ENCODE results near the gene COG5.
A peak's percentile ranks its signal among the peaks of the same experiment; 100 is the strongest.

COG5 gene

GRCh38 chr7:107495516-107495915, 68.2 kb downstream of the COG5 start:
- H3K9me3 ChIP-seq (ENCODE audit: control insufficient read depth, insufficient read depth, low read depth, low read length), result no peaks in the 10 kb centered on the region
- no peaks in the 10 kb centered on the region for H3K4me1 ChIP-seq (ENCODE audit: control insufficient read depth, insufficient read depth, low read length)
- H3K36me3 ChIP-seq (ENCODE audit: control insufficient read depth in 2 of 2, insufficient read depth in 1 of 2, low read length in 2 of 2), result no peaks in the 10 kb centered on the region; a peak in 1 of 3 replicates
- H3K4me3 ChIP-seq (ENCODE audit: low read depth, low read length), result no peak overlapping the region
- H3K27ac ChIP-seq (ENCODE audit: extremely low read depth, low read depth, low read length), result no peak overlapping the region
- ChIA-PET POLR2A (no interaction called here), CTCF (no interaction called here)
- TF ChIP-seq GFI1B (tag by site-specific recombination; IDR thresholded peaks at IDR 0.05) (no peak), ZNF670 (tag by site-specific recombination; IDR thresholded peaks at IDR 0.05; ENCODE audit: low read depth) (no peak)

GRCh38 chr7:107494884-107495283, 68.8 kb downstream of the COG5 start:
- Histone ChIP-seq H3K36me3 (ENCODE audit: control insufficient read depth in 2 of 2, insufficient read depth in 1 of 2, low read length in 2 of 2) (no peaks in the 10 kb centered on the region; a peak in 1 of 3 replicates), H3K4me1 (ENCODE audit: control insufficient read depth, insufficient read depth, low read length) (no peaks in the 10 kb centered on the region), H3K27ac (ENCODE audit: extremely low read depth, low read depth, low read length) (no peak overlapping the region), H3K4me3 (ENCODE audit: low read depth, low read length) (no peak overlapping the region), H3K9me3 (ENCODE audit: control insufficient read depth, insufficient read depth, low read depth, low read length) (no peaks in the 10 kb centered on the region)
- TF ChIP-seq SP2 (tag by site-specific recombination; IDR thresholded peaks at IDR 0.05), result no peak
- no peak for TF ChIP-seq ZNF24 (tag by site-specific recombination; IDR thresholded peaks at IDR 0.05)
- TF ChIP-seq ZNF561 (tag by site-specific recombination; IDR thresholded peaks at IDR 0.05; ENCODE audit: borderline replicate concordance), result no peak
- TF ChIP-seq ZNF670 (tag by site-specific recombination; IDR thresholded peaks at IDR 0.05; ENCODE audit: low read depth), result no peak
- TF ChIP-seq BCL11A (tag by site-specific recombination; IDR thresholded peaks at IDR 0.05; ENCODE audit: low read depth), result no peak
- no peak for TF ChIP-seq ZNF624 (tag by site-specific recombination; IDR thresholded peaks at IDR 0.05)
- no peak for TF ChIP-seq ZSCAN5A (tag by site-specific recombination; IDR thresholded peaks at IDR 0.05)
- TF ChIP-seq KLF1 (tag by site-specific recombination; IDR thresholded peaks at IDR 0.05), result no peak
- TF ChIP-seq ZBTB21 (tag by site-specific recombination; IDR thresholded peaks at IDR 0.05), result no peak
- no peak for TF ChIP-seq ZNF274 (IDR thresholded peaks at IDR 0.05; ENCODE audit: low read length)
- TF ChIP-seq ZNF274 (tag by site-specific recombination; IDR thresholded peaks at IDR 0.05; ENCODE audit: borderline replicate concordance), result no peak
- no peak for TF ChIP-seq ZNF404 (tag by site-specific recombination; IDR thresholded peaks at IDR 0.05)
- no peak for TF ChIP-seq ZFP37 (tag by site-specific recombination; IDR thresholded peaks at IDR 0.05)
- TF ChIP-seq ELK4 (IDR thresholded peaks at IDR 0.05; ENCODE audit: borderline replicate concordance, low read depth, low read length), result no peak
- TF ChIP-seq HOXD13 (CRISPR knock-in tag; IDR thresholded peaks at IDR 0.05; ENCODE audit: borderline replicate concordance), result no peak
- no peak for TF ChIP-seq ZNF146 (tag by site-specific recombination; IDR thresholded peaks at IDR 0.05)
- no peak for TF ChIP-seq ZNF510 (tag by site-specific recombination; IDR thresholded peaks at IDR 0.05; ENCODE audit: insufficient replicate concordance)
- ChIA-PET POLR2A (no interaction called here), CTCF (interaction anchor here (0.6 kb wide), 1 partner anchor 724 kb away, joined by 3 read pairs; no protein-coding TSS in a partner anchor)

GRCh38 chr7:107494315-107494751, 69.4 kb downstream of the COG5 start:
- ChIA-PET POLR2A (no interaction called here), CTCF (no interaction called here)
- TF ChIP-seq ZBTB26 (tag by site-specific recombination; optimal IDR thresholded peaks at IDR 0.05) (no peak), ZNF121 (tag by site-specific recombination; IDR thresholded peaks at IDR 0.05) (no peak), ZXDB (tag by site-specific recombination; IDR thresholded peaks at IDR 0.05) (no peak), SP3 (tag by site-specific recombination; IDR thresholded peaks at IDR 0.05) (peak; percentile 14; the same call in 1 of the 2 replicates), ZBTB11 (tag by site-specific recombination; conservative IDR thresholded peaks at IDR 0.05; ENCODE audit: low read depth) (no peak), ZNF16 (tag by site-specific recombination; IDR thresholded peaks at IDR 0.05; ENCODE audit: low read depth) (no peak), ZSCAN5A (tag by site-specific recombination; IDR thresholded peaks at IDR 0.05) (no peak), HOXD13 (CRISPR knock-in tag; IDR thresholded peaks at IDR 0.05; ENCODE audit: borderline replicate concordance) (no peak), ZBTB20 (tag by site-specific recombination; IDR thresholded peaks at IDR 0.05) (no peak)

More at GRCh38 chr7:107494315-107494751, 69.4 kb downstream of the COG5 start:
- Histone ChIP-seq H3K27ac (ENCODE audit: extremely low read depth, low read depth, low read length) (no peak overlapping the region), H3K36me3 (ENCODE audit: control insufficient read depth in 2 of 2, insufficient read depth in 1 of 2, low read length in 2 of 2) (no peaks in the 10 kb centered on the region; a peak in 1 of 3 replicates), H3K9me3 (ENCODE audit: control insufficient read depth, insufficient read depth, low read depth, low read length) (no peaks in the 10 kb centered on the region), H3K4me3 (ENCODE audit: low read depth, low read length) (no peak overlapping the region), H3K4me1 (ENCODE audit: control insufficient read depth, insufficient read depth, low read length) (no peaks in the 10 kb centered on the region)

Measured in HEK293 (cell line).